KMS-11 (cell line): ENCODE measurements around the gene FBXL17.

ENCODE experiments used
- H2AFZ ChIP-seq: fragments of 200-600 bp; sonication (generic); 2 replicates; pipeline ENCODE4 v1.6.1; 2016; ENCODE audit warnings: antibody characterized with exemption, mixed run types, low read depth
- H3K27ac ChIP-seq: fragments of 200-600 bp; sonication (generic); 2 replicates; pipeline ENCODE4 v1.6.1; 2016; ENCODE audit warnings: mild to moderate bottlenecking, mixed run types
- H3K27me3 ChIP-seq: fragments of 200-600 bp; sonication (generic); 2 replicates; pipeline ENCODE4 v1.6.1; 2017; ENCODE audit warnings: mild to moderate bottlenecking, low read depth, mixed run types, moderate library complexity; ENCODE audit not compliant: insufficient read depth
- H3K36me3 ChIP-seq: fragments of 200-600 bp; sonication (generic); 2 replicates; pipeline ENCODE4 v1.6.1; 2017; ENCODE audit warnings: mild to moderate bottlenecking, mixed run types; ENCODE audit not compliant: insufficient read depth
- H3K4me1 ChIP-seq: fragments of 200-600 bp; sonication (generic); 2 replicates; pipeline ENCODE4 v1.6.1; 2016; ENCODE audit warnings: mild to moderate bottlenecking, low read depth, mixed run types; ENCODE audit not compliant: poor library complexity, severe bottlenecking
- H3K4me2 ChIP-seq: fragments of 200-600 bp; sonication (generic); 2 replicates; pipeline ENCODE4 v1.7.0; 2016; ENCODE audit warnings: mild to moderate bottlenecking, mixed run types
- H3K4me3 ChIP-seq: fragments of 200-600 bp; sonication (generic); IDR thresholded peaks from 2 replicates; pipeline ENCODE4 v1.6.1; 2017; ENCODE audit warnings: low read depth, low read length, mixed read lengths; ENCODE audit not compliant: insufficient read depth
- H3K79me2 ChIP-seq: fragments of 200-600 bp; sonication (generic); 2 replicates; pipeline ENCODE4 v1.6.1; 2016; ENCODE audit warnings: low read depth, mixed run types; ENCODE audit not compliant: insufficient read depth
- H3K9ac ChIP-seq: fragments of 200-600 bp; sonication (generic); 2 replicates; pipeline ENCODE4 v1.6.1; 2016; ENCODE audit warnings: mild to moderate bottlenecking, mixed run types
- H4K20me1 ChIP-seq: fragments of 200-600 bp; sonication (generic); 2 replicates; pipeline ENCODE4 v1.6.1; 2016; ENCODE audit warnings: mild to moderate bottlenecking, mixed run types; ENCODE audit not compliant: insufficient read depth
- CTCF ChIP-seq: fragments of 200-600 bp; sonication (generic); conservative IDR thresholded peaks from 2 replicates; pipeline ENCODE4 v1.6.1; 2017; ENCODE audit warnings: low read depth, mild to moderate bottlenecking, antibody characterized with exemption, low read length, moderate library complexity, mixed read lengths

FBXL17 gene

DNA sequence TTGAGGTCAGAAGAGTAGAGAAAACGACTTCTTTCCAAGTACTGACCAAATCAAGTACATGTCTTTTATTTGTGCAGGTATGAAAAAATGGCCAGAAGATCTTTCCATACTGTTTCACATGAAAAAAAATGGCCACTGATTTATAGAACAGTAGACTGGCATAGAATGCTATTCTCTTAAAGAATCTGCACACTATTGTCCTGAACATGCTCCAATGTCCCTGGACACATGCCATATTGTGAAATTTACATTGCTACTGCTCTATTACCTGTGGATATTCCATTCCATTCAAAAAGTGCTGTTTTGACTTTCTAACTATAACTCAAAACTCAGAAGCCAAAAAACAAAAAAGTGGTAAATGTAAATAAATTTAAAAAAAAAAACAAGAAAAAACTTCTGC, 60.6 kb downstream of the FBXL17 start:
- no peaks in the 10 kb centered on the region for H3K36me3 ChIP-seq
- no peaks in the 10 kb centered on the region for H4K20me1 ChIP-seq
- no peaks in the 10 kb centered on the region for H3K79me2 ChIP-seq
- no peak for TF ChIP-seq CTCF
- no peak overlapping the region for H3K27ac ChIP-seq
- H3K27me3 ChIP-seq = no peaks in the 10 kb centered on the region
- no peak overlapping the region for H3K9ac ChIP-seq
- H2AFZ ChIP-seq = no peak overlapping the region
- no peak overlapping the region for H3K4me3 ChIP-seq
- no peak overlapping the region for H3K4me2 ChIP-seq
- no peaks in the 10 kb centered on the region for H3K4me1 ChIP-seq

DNA sequence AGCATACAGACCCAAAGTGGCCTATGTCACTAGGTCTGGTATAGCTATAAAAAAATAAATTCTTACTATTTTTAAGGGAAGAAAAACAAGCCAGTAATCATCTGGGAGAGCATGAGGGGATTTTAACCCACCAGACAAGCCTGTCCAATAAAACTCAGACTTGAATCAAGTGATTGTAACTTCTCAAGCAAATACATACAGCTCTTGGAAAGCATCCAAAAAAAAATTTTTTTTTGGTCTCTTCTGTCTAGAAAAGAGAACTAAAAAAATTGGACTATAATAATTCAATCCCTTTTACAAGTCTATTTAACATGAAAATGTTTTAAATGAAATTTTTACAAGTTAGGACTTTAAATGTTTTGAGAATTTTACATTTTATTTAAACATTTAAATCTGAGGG, 61.7 kb downstream of the FBXL17 start:
- no peak overlapping the region for H3K27ac ChIP-seq

GRCh38 chr5:108315829-108316228, 66.1 kb downstream of the FBXL17 start:
- Histone ChIP-seq H3K4me3 (no peak overlapping the region), H3K79me2 (no peaks in the 10 kb centered on the region), H3K4me2 (no peak overlapping the region), H3K27ac (no peak overlapping the region), H3K4me1 (no peaks in the 10 kb centered on the region), H3K9ac (no peak overlapping the region), H4K20me1 (no peaks in the 10 kb centered on the region), H3K27me3 (no peaks in the 10 kb centered on the region), H3K36me3 (no peaks in the 10 kb centered on the region), H2AFZ (no peak overlapping the region)
- TF ChIP-seq CTCF = no peak

More for the DNA sequence above, 61.7 kb downstream of the FBXL17 start:
- Histone ChIP-seq H3K79me2 (no peaks in the 10 kb centered on the region), H4K20me1 (no peaks in the 10 kb centered on the region), H3K36me3 (no peaks in the 10 kb centered on the region), H3K4me1 (no peaks in the 10 kb centered on the region), H3K4me3 (no peak overlapping the region), H3K4me2 (no peak overlapping the region), H2AFZ (no peak overlapping the region), H3K27me3 (no peaks in the 10 kb centered on the region), H3K9ac (no peak overlapping the region)
- no peak for TF ChIP-seq CTCF

DNA sequence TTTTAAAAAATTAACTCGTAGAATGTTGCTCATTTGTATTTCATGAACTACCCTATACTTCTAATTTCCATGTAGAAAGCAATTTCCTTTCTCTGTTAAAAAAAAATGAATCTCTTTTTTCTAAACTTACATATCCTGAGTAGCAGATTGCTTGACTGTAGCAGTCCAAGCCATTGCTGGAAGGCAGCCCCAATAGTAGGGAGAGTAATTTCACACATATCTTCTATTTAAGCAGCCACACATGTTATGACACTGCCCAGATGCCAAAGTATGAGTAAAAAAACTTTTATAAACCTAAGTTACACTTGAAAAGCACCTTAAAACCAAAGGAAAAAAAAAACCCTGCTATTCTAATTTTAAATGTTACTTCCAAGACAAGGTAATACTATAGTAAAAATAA, 69.6 kb downstream of the FBXL17 start:
- Histone ChIP-seq H3K27me3 (no peaks in the 10 kb centered on the region), H2AFZ (no peak overlapping the region), H4K20me1 (no peaks in the 10 kb centered on the region), H3K36me3 (no peaks in the 10 kb centered on the region), H3K4me1 (no peaks in the 10 kb centered on the region), H3K9ac (no peak overlapping the region), H3K27ac (no peak overlapping the region), H3K4me2 (no peak overlapping the region), H3K79me2 (no peaks in the 10 kb centered on the region), H3K4me3 (no peak overlapping the region)
- TF ChIP-seq CTCF = no peak

GRCh38 chr5:108311682-108312081, 70.2 kb downstream of the FBXL17 start:
- no peak overlapping the region for H3K4me3 ChIP-seq
- H4K20me1 ChIP-seq = no peaks in the 10 kb centered on the region
- no peak overlapping the region for H3K27ac ChIP-seq
- H2AFZ ChIP-seq = no peak overlapping the region
- H3K79me2 ChIP-seq = no peaks in the 10 kb centered on the region
- no peak overlapping the region for H3K4me2 ChIP-seq
- H3K4me1 ChIP-seq = no peaks in the 10 kb centered on the region
- no peak overlapping the region for H3K9ac ChIP-seq
- TF ChIP-seq CTCF = no peak
- H3K27me3 ChIP-seq = no peaks in the 10 kb centered on the region
- H3K36me3 ChIP-seq = no peaks in the 10 kb centered on the region
